HG03469 (cell line): ENCODE results near the gene RANBP3.
"Not testable (repeated sequence)": the region's sequence is repeated elsewhere in the genome, so short reads cannot be mapped to it uniquely, and the experiment has no call there.

Experiments
- ATAC-seq: cut with Tn5 transposase; IDR thresholded peaks from one replicate; pipeline ENCODE4 v1.9.1; 2021; ENCODE audit warnings: mild to moderate bottlenecking, moderate library complexity, moderate number of reproducible peaks; ENCODE audit not compliant: unreplicated experiment

The RANBP3 gene

GRCh38 chr19:5977785-5978605 is at the start of gene RANBP3:
RANBP3 (minus strand) TSS chr19:5978140; CDS start chr19:5978082, 58 bp downstream.
- ATAC-seq, result peak; percentile 76

- ATAC-seq, result no peak
These were observed 48.7 kb upstream of the RANBP3 start for GRCh38 chr19:6026390-6027227.

DNA sequence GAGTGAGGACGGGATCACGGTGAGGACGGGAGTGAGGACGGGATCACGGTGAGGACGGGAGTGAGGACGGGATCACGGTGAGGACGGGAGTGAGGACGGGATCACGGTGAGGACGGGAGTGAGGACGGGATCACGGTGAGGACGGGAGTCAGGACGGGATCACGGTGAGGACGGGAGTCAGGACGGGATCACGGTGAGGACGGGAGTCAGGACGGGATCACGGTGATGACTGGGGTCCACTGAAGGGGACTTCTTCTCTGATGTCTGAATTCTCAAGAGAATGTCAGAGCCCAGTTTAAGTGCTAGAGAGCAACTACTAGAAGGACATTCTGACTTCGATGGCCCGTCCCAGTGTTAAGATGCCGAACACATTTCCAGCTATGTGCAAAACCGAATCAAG is 46.8 kb upstream of the RANBP3 start:
- not testable (repeated sequence) for ATAC-seq

GRCh38 chr19:6023936-6024335 is 46.0 kb upstream of the RANBP3 start:
- no peak for ATAC-seq

GRCh38 chr19:6023085-6023682 is 45.2 kb upstream of the RANBP3 start:
- ATAC-seq, result no peak

GRCh38 chr19:6022570-6023064 is 44.7 kb upstream of the RANBP3 start:
- no peak for ATAC-seq

DNA sequence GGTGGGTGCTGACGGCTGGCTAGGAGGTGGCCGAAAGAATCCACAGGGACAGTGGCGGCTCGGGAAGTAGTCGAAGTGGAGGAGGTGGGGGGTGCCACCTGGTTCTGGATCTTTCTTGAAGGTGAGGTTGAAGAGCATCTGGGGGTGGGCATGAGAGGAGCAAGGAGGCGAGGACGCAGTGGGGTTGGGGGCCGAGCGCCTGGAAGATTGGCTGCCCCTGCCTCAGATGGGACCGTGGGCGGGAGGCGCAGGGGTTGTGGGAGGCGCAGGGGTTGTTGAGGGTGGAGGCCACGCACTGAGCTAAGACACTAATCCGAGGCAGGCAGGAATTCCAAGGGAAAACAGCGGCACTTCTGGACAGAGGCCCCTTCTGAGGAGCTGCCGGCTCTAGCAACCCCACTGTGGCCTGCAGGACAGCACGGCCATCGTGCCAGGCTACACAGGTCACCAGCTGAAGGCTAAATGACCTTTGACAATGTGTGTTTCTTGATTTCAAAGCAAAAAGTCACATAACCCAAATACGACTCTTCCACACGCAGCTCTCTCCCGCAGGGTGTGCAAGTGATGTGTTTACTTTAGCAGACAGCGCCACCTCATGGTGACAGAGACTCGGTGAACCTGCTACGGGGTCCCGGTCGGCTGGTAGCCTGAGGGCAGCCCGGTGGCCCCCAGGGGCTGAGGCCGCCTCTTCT is 44.1 kb upstream of the RANBP3 start:
- ATAC-seq, result no peak

- no peak for ATAC-seq
These were observed 43.2 kb upstream of the RANBP3 start for GRCh38 chr19:6020972-6021805.

DNA sequence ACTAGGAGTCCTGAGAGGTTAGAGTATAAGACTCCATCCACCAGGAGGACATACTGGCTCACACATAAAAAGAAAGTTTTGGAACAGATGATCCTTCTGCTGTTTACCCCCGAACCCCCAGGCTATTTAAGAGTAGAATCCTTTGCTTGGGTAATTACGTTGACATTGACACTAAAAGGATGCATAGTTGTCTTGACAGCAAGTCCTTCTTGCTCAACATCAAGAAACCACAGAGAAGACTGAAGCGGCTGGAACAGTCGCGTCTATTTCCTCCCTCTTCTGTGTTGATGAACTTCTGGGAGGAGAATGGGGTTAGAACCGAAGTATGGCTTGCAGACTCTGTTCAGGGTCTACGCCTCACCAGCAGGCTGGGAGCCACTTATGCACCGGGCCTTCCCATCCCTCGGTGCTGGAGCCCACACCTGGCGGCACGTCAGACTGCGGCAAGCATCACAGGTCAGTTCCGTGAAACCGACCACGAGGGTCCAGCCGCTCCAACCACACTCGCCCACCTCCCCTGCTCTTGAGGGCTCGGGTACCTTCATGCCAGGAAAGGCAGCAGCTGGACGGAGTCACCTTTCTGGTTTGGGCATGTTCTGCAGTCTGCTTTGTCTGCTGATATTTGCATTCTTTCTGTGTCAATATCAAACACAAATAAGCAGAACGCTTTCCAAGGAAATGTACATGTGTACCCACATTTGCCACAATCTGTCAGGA is 42.4 kb upstream of the RANBP3 start:
- no peak for ATAC-seq

DNA sequence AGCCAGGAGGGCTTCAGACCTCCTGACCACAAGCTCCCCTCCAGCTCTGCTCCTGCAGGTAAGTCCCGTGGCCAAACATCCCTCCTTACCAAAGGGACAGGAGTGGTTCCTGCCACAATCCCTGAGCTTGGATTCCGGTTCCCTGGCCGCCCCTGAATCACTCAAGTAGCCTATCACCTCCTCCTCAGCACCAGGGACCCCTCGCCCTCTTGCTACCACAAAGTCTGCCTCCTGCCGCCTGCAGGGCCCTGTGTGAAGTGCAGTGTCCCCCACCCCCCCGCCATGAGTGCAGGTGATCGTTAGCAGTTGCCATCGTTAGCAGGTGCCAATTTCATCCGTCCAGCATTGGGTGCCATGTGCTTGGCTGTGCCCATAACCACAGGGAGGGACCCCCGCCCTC is 40.8 kb upstream of the RANBP3 start:
- ATAC-seq, result no peak

DNA sequence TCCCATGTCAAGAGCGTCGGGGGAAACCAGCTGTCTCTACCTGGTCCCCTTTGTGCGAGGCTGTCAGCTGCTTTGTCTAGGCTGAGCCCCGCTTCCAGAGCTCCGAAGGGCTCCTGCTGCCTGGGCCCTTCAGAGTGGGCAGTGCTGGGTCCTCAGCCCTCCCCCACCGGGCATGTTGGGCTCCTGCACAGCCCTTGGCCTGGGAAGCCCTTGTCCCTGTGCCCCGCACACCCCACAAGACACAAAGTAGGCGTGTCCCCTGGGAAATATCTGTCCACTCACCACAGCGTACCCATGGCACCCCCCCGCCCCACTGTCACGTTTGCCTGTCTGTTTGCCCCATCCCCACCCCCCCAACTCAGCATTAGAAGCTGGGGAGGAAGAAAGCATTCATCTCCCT is 39.6 kb upstream of the RANBP3 start:
- ATAC-seq, result no peak

- ATAC-seq, result no peak
These were observed 38.1 kb upstream of the RANBP3 start for GRCh38 chr19:6015841-6016545.

DNA sequence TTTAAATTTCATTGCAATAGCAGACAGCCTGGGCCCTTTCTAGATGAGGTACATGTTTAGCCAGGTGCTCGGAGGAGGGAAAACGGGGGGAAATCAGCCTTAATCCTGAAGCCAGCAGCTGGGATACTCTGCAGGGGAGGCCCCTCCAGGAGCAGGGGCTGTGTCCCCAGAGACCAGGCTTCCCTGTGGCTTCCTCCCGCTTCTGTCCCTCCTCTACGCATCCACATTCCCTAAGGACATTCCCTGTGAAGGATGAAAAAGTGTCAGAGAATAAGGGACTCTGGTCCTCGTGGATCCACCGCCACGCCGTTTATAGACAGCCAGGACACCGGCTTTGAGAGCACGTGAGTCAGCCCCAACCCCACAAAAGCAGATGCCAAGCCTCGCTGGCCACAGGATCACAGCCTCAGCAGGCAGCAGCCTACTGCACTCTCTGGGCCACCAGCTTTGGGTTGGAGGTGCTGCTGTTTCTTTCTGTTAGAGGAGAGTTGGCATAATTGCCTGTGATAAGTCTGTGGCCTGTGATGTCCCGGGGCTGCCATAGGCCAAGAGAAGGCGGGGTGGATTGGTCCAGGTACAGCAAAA is 36.7 kb upstream of the RANBP3 start:
- ATAC-seq, result no peak

DNA sequence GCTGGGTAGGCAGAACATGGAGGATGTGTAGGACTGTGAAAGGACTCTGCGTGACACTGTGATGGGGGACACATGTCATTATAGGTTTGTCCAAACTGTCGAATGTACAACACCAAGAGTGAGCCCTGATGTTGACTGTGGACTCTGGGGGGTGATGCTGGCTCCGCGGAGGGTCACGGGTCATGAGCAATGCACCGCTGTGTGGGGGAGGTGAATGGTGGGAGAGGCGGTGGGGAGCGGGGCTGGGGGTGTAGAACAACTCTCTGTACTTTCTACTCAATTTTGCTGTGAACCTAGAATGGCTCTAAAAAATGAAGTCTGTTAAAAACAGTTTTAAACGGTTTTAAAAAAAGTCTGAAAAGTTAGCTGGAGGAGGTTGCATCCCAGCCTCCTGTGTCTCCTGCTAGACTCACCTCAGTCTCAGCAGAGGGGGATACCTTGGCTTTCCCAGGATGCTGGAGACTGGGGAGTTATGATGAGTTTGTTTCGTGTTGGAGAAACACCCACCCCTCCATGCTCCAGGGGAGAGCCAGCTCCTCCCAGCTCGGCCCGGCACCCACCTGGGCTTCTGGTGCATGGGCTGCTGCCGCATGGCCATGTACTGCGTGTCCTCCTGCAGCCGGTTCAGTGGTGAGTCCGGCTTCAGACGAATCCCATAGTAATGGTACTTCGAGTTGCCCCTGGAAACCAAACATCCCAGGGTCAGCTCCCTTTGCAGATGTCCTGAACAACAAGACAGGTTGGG is 34.7 kb upstream of the RANBP3 start:
- no peak for ATAC-seq

DNA sequence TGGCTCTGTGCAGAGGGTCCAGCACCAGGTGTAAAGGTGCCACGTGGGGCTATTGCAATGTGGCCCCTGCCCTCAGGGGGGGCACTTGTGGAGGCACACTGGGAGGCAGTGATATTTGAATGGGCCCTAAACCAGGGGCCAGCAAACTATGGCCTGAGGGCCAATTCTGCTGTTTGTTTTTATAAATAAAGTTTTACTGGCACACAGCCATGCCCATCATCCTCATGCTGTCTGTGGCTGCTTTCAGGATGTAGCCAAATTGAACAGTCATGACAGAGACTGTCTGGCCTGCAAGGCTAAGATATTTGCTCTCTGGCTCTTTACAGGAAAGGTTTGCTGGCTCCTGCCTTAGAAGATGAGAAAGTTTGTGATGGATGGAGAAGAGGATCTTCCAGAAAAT is 33.9 kb upstream of the RANBP3 start:
- ATAC-seq, result no peak

- ATAC-seq, result no peak
These were observed 33.3 kb upstream of the RANBP3 start for GRCh38 chr19:6011206-6011605.

DNA sequence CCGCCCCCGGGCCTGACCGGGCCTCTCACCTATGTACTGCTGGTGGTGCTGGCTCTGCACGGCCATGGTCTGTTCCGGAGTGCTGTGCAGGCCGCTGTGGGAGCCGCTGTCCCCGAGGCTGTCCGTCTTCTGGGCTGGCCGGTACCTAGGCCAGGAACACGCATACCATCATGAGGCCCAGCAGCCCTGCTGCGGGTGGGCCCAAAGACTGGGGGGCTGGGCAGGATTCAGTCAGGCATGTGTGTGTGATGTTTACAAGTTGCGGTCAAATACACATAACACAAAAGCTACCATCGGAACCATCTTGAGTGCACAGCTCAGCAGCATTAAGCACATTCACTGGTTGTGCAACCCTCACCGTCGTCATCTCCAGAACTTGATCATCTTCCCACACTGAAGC is 32.2 kb upstream of the RANBP3 start:
- ATAC-seq, result no peak

GRCh38 chr19:6007866-6008265 is 29.9 kb upstream of the RANBP3 start:
- ATAC-seq, result no peak
